GM18511 (cell line): ENCODE measurements around the gene LRRK2.
"Not testable (repeated sequence)": the region's sequence is repeated elsewhere in the genome, so short reads cannot be mapped to it uniquely, and the experiment has no call there.

Source experiments
- ATAC-seq: cut with Tn5 transposase; IDR thresholded peaks from one replicate; pipeline ENCODE4 v1.9.1; 2021; ENCODE audit warnings: mild to moderate bottlenecking, moderate library complexity; ENCODE audit not compliant: unreplicated experiment

LRRK2 gene

DNA sequence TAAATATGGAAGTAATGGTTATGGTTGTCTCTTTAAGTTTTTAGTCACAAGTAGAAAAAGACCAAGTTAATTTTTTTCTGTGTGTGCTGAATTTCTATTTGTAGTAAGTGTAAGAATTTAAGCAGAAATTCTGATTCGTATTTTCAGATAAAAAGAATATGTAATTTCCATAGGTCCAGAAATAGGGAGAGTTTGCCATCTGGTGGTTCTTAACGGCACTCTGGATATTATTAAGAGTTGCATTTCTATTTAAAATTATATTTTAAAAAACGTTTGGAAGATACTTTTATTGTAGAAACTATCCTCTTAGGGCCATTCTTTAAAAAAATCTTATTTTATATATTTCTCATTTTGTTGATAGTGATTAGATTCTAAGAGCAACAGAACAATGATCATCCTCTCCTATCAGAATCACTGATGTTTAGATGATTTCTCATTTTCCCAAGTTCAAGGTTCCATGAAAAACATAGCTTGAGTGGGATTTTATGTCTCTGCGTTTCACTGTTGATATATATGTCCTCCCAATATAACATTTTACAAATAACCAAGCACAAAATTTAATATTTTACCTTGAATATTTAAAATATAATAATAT, 88.3 kb downstream of the LRRK2 start:
- ATAC-seq = no peak

DNA sequence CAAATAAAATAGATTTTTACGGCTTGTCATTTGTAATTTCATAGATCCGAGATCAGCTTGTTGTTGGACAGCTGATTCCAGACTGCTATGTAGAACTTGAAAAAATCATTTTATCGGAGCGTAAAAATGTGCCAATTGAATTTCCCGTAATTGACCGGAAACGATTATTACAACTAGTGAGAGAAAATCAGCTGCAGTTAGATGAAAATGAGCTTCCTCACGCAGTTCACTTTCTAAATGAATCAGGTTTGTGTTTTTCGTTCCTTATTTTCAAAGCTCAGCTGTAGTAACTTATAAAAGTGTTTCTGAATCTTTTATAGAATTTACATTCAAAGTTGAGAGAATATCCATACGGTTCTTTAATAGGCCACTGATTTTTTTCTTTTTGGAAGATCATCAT, 89.1 kb downstream of the LRRK2 start:
- ATAC-seq = peak; percentile 77

- ATAC-seq = no peak
These were observed 90.1 kb downstream of the LRRK2 start for GRCh38 chr12:40314927-40315326.

GRCh38 chr12:40315375-40315774, 90.6 kb downstream of the LRRK2 start:
- no peak for ATAC-seq

DNA sequence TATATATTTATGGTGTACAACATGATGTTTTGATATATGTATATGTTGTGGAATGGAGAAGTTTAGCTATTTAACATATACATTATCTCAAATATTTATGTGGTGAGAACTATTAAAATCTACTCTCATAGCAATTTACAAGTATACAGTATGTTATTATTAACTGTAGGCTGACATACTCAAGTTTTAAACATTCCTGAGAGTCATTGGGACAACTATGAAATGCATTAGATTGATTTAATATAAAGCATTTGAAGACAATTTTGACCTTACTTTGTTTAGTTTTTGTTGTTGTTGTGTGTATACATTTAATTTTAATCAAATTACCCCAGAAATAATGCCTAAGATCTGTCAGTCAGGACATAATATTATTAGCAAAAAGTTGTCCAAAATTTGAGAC, 99.5 kb downstream of the LRRK2 start:
- no peak for ATAC-seq

DNA sequence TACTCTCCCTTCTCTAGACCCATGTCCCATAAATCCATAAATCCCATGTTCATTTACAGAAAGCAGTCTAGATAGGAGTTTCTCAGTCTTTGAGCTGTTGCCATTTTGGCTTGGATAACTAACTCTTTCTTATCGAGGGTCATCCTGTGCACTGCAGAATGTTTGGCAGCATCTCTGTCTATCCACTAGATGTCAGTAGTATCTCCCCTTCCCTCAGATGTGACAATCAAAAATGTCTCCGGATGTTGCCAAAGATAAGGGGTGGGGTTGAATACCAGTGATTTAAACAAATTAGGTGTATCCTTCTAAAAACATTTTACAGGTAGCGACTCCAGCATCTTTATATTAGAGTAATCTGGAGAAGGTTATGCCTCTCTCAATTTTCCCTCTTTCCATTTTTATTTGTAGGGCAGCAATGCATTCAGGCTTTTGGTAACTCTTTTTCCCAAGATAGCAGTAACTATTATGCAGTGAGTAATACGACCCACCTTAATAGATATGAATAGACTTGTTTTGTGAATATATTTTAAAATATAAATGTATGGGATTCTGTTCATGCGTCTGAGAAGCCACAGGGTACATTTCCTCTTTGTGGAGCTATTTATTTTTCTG, 100.7 kb downstream of the LRRK2 start:
- peak; percentile 90 for ATAC-seq

GRCh38 chr12:40327535-40327934, 102.7 kb downstream of the LRRK2 start:
- no peak for ATAC-seq

- ATAC-seq = no peak
These were observed 105.4 kb downstream of the LRRK2 start for GRCh38 chr12:40330180-40330579.

GRCh38 chr12:40331886-40332285, 107.1 kb downstream of the LRRK2 start:
- ATAC-seq = no peak

DNA sequence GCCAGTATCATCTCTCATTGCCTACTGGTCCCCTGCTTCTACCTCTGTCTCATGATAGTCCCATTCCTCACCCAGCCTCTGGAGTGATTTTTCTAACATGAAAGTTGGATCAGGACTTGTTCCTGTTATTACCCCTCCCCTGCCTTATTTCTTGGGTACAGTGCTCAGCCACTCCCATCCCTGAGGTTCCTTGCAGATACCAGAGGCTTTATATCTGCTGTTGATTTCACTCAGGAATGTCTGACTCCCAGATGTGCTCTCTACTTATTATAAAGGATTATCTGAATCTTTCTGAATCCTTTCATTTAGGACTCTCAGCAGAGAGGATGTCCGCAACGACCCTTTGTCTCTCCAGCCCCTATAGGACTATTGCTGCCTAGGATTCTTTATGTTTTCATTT, 111.2 kb downstream of the LRRK2 start:
- no peak for ATAC-seq

GRCh38 chr12:40336573-40337199, 111.9 kb downstream of the LRRK2 start:
- peak; percentile 68 for ATAC-seq

- no peak for ATAC-seq
These were observed 113.3 kb downstream of the LRRK2 start for GRCh38 chr12:40338071-40338470.

- ATAC-seq = no peak
These were observed 113.8 kb downstream of the LRRK2 start for GRCh38 chr12:40338621-40339020.

DNA sequence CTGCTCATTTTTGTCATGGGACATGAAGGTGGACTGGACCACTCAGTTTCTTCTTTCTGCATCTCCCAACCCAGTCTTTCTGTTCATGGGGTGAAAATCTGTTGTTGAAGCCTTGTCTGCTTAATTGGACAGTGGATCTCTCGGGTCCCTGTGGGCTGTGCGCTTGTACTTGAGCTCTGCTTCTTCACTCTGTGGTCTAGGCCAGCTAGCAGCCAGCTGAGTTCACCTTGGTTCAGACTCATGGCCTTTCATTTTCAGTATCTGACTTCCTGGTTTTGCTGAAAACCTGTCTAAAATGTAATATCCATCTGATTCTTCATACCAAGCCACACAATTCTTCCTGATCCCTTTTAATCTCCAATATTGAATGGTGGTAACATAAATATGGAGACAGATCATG, 117.2 kb downstream of the LRRK2 start:
- peak; percentile 90 for ATAC-seq

- no peak for ATAC-seq
These were observed 118.3 kb downstream of the LRRK2 start for GRCh38 chr12:40343124-40343523.

GRCh38 chr12:40344312-40344711, 119.5 kb downstream of the LRRK2 start:
- ATAC-seq = no peak

GRCh38 chr12:40351976-40352375, 127.2 kb downstream of the LRRK2 start:
- no peak for ATAC-seq

GRCh38 chr12:40375076-40375475, 150.3 kb downstream of the LRRK2 start:
- ATAC-seq = no peak

DNA sequence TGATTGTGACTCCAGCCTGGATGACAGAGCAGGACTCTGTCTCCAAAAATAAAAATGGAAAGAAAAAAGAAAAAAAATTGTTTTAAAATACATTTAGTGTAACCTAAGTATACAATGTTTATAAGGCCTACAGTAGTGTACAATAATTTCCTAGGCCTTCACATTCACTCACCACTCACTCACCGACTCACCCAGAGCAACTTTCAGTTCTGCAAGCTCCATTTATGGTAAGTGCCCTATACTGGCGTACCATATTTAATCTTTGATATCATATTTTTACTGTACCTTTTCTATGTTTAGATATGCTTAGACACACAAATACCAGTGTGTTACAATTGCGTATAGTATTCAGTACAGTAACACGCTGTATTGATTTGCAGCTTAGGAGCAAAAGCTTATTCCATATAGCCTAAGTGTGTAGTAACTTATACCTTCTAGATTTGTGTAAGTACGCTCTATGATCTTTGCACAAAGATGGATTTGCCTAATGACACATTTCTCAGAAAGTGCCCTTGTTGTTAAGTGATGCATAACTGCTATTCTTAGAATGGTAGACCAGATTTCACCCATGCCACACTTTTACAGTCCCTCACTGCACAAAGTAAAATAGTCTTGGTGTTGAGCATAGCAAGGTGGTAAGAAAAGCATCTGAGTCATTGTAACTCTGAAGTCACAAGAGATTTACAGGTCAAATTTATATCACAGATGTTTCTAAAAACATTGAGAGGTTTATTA, 151.9 kb downstream of the LRRK2 start:
- ATAC-seq = peak; percentile 60

- ATAC-seq = no peak
These were observed 153.9 kb downstream of the LRRK2 start for GRCh38 chr12:40378691-40379090.

DNA sequence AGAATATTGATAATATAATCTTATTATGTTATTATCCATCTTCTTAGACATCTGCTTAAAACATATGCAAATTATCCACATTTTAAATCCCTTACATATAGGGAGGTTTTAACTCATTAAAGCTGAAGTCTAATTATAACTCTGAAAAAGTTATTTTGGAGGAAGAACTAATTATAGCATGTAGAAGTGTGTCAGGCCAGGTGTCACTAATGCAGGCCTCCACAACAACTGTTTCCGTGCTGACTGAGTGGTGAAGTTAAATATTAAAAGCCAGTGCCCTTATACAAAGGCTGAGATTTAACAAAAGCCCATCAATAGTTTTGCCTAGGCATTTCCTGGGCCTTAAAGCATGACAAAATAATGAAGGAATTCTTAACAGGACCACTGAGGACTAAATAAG, 157.4 kb downstream of the LRRK2 start:
- peak; percentile 85 for ATAC-seq

- not testable (repeated sequence) for ATAC-seq
These were observed 162.5 kb downstream of the LRRK2 start for GRCh38 chr12:40387279-40387678.
